Activated CD4-positive, alpha-beta T cell treated with anti-CD3 and anti-CD28 coated beads, Interleukin-2, Interleukin-4, amounts not matched to agents 100 ng/mL and 50 ng/mL, durations not matched to agents 16 hours and 8 hours (primary cell): ENCODE data around the gene RASSF7.
"Not testable (repeated sequence)": the region's sequence is repeated elsewhere in the genome, so short reads cannot be mapped to it uniquely, and the experiment has no call there.

Experiments
- DNase-seq: peaks from one replicate; pipeline ENCODE4 v3.0.0-alpha.2; 2020; ENCODE audit warnings: low spot score

The RASSF7 gene, protein sequence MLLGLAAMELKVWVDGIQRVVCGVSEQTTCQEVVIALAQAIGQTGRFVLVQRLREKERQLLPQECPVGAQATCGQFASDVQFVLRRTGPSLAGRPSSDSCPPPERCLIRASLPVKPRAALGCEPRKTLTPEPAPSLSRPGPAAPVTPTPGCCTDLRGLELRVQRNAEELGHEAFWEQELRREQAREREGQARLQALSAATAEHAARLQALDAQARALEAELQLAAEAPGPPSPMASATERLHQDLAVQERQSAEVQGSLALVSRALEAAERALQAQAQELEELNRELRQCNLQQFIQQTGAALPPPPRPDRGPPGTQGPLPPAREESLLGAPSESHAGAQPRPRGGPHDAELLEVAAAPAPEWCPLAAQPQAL

DNA sequence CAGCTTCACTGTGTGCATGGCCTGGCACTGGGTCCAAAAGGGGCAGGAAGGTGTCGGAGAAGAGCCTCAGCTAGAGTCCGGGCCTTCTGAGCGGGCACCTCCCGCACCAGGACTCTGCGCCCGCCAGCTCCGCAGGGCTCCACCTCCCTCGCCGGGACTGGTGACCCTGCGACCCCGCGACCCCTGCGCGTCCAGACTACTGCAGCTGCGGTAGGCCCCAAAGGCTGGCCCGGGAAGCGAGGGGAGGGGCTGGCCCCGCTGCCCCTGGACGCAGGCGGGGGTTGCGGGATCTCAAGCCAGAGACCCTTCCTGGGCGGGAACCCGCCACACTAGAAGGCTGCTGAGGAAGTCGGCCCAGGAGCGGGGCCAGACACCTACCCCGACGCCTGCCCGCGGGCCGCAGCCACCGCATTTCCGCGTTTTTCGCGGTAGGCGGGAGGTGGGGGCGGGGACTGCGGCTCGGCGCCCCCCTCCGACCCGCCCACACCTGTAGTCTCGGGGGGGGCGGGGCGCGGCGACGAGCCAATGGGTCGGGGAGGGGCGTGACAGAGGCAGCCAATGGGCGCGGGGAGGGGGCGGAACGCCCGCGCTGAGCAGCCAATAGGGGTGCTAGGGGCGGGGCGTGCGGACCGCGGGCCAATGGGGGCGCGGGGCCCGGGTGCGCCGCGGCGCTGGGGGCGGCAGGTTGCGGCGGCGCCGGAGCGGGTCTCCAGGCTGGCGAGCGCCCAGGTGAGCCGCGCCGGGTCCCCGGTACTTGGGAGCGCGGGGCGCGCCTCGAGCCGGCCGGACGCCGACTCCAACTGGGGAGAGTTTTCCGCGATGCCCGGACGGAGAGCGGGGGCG, at the start of gene RASSF7, which contains the start of gene LMNTD2:
RASSF7 (plus strand) TSS at position 666 of the 843 bp plus-strand sequence. CDS start 799 bp downstream, outside the sequence.
LMNTD2 (minus strand) TSS at position 434 of the 843 bp plus-strand sequence; CDS start at position 412, 22 bp downstream.
- peak; percentile 95 for DNase-seq

DNA sequence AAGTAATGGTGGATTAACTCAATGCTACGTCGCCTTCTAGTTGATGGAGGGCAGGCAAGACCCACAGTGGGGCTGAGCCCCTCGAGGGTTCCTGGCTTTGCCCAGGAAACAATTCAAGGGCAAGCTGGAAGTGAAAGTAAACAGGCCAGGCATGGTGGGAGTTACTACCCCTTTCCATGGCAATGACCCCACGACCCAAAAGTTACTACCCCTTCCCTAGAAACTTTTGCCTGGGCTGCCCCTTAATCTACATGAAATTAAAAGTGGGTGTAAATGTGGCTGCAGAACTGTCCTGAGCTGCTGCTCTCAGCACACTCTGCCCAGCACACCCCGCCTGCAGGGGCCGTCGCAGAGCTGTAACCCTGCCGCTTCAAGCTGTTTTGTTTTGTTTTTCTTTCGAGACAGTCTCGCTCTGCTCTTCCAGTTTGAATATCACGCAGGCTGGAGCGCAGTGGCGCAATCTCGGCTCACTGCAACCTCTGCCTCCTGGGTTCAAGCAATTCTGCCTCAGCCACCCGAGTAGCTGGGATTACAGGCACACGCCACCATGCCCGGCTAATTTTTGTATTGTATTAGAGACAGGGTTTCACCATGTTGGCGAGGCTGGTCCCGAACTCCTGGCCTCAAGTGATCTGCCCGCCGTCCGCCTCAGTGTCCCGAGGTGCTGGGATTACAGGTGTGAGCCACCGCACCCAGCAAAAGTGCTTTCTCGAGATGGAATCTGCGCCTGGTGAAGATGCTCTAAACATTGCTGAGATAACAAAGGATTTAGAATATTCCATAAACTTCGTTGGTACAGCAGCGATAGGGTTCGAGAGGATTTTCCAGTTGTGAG, 47.8 kb upstream of the RASSF7 start:
- DNase-seq, result no peak

DNA sequence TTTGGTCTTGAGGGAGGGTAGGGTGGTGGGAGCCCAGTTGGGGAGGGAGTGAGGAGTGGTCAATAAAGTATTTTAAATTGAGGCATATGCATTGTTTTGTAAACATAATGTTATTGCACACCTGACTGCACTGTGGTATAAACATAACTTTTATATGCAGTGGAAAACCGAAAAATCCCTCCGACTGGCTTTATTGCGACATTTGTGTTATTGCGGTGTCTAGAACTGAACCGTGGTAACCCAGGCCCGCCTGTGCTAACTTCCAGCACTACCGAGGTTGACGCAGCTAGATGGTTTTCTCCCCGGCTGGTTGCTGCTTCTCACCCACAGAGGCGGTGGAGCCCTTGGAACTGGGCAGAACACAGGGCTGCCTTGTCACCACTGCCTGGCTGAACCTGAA, 46.2 kb upstream of the RASSF7 start:
- no peak for DNase-seq

DNA sequence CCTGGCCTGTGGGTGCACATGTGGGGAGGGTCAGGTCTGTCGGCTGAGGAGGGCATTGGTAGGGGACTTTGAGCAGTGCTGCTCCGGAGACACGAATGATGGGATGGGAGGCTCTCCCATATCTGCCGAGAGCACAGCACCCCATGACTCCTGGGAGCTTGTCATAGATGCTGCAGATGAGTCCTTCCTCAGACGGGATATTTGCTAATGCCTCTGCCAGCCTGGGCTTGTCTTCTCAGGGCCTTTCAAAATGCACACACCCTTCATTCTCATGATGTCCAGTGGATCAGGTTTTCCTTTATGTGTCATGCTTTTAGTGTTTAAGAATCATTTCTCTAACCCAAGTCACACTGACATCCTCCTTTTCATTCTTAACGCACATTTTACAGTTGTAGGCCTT, 45.6 kb upstream of the RASSF7 start:
- no peak for DNase-seq

DNA sequence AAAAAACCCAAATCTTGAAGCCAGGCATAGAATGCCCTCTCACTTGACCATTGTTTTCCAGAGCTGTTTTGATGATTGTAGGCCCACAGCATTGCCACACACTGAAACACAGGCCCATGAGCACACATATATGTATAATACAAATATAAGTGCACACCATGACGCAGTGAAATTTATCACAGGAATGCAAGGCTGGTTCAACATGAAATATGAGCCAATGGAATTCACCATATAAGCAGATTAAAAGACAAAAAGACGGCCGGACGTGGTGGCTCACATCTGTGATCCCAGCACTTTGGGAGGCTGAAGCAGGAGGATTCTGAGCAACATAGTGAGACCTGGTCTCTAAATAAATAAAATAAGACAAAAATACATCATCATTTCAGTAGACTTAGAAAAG, 44.4 kb upstream of the RASSF7 start:
- no peak for DNase-seq

DNA sequence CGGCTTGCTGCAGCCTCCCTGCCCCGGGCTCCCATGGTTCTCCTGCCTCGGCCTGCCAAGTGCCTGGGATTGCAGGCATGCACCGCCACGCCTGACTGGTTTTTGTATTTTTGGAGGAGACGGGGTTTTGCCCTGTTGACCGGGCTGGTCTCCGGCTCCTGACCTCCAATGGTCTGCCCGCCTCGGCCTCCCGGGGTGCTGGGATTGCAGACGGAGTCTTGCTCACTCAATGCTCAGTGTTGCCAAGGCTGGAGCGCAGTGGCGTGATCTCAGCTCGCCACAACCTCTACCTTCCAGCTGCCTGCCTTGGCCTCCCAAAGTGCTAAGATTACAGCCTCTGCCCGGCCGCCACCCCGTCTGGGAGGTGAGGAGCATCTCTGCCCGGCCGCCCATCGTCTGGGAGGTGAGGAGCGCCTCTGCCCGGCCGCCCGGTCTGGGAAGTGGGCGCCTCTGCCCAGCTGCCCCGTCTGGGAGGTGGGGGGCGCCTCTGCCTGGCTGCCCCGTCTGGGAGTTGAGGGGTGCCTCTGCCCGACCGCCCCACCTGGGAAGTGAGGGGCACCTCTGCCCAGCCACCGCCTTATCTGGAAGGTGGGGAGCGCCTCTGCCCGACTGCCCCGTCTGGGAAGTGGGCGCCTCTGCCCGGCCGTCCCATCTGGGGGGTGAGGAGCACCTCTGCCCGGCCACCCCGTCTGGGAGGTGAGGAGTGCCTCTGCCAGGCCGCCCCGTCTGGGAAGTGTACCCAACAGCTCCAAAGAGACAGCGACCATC, 43.7 kb upstream of the RASSF7 start:
- DNase-seq, result not testable (repeated sequence)

DNA sequence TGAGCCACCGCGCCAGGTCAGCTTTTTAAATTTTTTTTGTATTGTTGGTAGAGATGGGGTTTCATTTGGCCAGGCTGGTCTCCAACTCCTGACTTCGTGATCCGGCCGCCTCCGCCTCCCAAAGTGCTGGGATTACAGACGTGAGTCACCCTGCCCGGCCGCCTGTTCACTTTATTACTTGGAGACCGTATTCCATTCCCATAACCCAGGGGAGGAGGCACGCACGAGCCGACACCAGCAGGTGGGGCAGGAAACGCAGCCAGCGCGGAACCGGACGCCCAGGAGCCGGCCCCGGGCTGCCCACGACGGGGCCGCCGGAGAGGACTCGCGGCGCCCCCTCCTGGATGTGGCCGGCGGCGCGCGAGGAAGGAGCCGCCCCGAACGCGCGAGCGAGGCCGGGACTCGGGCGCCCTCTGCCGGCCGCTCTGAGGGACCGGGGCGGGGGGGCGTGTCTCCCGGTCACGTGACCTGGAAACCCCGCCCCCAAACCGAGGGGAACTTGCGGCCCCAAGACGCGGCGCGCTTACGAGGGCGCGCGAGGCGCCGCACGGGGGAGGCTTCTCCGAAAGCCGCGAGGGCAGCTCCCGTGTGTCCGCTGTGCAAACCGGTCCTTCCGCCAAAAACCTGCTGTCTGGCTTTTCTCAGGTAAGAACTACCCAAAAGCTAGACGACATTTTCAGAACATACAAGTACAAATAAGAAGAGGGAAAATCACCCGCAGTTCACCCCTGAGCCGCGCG, 42.1 kb upstream of the RASSF7 start:
- DNase-seq, result peak; percentile 89

- DNase-seq, result no peak
Measured at GRCh38 chr11:520428-521176, 40.2 kb upstream of the RASSF7 start.

DNA sequence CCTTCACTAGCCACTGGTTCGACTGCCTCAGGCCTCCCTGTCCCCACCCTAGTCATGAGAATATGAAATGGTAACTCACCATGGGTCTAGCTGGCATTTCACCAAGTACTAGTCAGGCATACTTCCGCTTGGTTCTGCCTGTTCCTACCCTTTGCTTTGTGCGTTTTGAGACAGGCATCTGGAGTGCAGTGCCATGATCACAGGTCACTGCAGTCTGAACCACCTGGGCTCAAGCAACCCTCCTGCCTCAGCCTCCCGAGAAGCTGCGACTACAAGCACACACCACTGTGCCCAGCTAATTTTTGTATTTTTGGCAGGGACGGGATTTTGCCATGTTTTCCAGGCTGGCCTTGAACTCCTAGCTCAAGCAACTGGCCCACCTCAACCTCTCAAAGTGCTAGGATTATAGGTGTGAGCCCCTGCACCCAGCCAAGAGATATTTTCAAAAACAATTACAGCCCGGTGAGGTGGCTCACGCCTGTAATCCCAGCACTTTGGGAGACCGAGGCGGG, 39.5 kb upstream of the RASSF7 start:
- no peak for DNase-seq

GRCh38 chr11:526192-526591, 34.6 kb upstream of the RASSF7 start:
- DNase-seq, result no peak

DNA sequence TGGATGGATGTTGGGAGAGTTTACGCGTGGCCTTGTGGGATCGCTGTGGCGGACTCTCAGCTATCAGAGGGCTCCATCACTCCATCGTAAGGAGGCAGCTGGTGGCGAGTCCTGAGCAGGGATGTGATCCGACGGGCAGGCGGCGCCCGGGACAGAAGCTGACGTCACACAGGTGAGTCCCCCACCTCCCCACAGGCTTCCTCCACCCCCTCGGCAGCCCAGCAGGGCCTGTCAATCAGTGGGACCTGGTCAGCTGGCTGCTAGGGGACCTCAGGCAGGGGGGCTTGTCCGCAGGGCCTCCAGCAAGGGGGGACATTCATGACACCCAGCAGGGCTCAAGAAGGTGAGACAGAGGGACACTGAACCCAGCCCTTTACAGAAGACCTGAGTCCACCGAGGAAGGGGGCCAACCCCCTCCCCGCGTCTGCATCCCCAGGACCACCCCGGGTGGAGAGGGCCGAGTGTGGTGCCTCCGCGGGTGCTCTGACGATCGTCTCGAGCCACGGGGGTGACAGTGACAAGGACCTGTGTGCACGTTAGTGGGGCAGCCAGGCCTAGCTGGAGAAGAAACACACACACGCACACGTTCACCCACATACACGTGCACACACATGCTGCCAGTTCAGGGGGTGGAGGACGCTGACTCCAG, 32.5 kb upstream of the RASSF7 start:
- no peak for DNase-seq

- DNase-seq, result no peak
Measured at GRCh38 chr11:528815-529727, 31.7 kb upstream of the RASSF7 start.

DNA sequence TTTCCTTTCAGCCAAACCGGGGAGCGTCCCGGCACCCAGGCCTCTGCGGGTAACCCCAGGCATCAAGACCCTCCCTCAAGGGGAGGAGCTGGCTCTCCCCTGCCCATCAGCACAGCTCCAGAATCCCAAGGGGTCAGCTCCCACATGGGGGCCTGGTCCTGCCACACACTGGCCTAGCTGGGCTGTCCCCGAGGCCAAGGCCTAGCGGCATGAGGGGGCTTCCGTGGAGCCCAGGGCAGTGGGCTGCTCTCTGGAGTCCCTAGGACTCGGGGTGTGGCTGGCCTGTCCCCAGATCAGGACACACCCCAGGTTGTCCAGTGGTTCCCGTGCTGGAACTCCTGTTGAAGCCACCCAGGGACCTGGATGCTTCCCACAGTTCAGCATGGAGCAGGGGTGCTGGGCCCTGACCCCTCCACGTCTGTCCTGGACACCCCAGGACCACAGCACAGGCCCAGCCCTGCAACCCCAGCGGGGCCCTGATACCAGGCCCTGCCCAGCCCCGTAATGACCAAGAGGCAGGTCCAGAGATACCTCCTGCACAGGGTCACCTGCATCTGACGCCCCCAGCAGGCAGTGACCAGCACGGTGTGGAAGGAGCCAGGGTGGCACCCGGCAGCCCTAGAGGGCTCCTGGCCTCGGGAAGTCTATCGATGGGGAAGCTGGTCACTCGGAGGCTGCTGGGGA, 30.9 kb upstream of the RASSF7 start:
- no peak for DNase-seq

DNA sequence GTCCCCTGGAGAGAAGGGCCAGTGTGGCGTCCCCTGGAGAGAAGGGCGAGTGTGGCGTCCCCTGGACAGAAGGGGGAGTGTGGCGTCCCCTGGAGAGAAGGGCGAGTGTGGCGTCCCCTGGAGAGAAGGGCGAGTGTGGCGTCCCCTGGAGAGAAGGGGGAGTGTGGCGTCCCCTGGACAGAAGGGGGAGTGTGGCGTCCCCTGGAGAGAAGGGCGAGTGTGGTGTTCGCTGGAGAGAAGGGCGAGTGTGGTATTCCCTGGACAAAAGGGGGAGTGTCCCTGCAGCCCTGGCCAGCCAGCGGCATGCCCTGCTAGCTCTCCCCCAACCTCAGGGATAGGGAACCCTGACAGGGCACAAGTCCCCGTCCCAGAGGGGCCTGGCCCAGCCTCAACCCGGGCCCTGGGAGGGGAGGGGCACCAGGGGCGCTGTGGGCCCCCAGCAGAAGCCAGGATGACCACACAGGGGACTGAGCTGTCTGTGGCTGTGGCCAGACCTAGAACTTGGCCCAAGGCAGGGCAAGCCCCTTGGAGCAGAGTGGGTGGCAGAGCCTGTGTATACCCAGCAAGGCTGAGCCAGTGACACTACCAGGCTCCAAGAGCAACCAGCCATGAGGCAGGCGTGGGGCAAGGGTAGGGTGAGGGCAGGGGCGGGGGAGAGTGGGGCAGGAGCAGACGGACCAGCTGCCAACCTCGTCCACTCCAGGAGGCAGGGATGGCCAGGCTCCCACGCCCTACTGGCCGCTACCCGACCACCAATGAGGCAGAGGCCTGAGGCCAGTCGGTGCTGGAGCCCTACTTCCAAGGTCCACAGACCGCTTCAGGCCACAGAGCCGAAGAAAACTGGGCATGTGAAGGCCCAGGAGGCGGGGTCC, 29.6 kb upstream of the RASSF7 start:
- DNase-seq, result no peak

DNA sequence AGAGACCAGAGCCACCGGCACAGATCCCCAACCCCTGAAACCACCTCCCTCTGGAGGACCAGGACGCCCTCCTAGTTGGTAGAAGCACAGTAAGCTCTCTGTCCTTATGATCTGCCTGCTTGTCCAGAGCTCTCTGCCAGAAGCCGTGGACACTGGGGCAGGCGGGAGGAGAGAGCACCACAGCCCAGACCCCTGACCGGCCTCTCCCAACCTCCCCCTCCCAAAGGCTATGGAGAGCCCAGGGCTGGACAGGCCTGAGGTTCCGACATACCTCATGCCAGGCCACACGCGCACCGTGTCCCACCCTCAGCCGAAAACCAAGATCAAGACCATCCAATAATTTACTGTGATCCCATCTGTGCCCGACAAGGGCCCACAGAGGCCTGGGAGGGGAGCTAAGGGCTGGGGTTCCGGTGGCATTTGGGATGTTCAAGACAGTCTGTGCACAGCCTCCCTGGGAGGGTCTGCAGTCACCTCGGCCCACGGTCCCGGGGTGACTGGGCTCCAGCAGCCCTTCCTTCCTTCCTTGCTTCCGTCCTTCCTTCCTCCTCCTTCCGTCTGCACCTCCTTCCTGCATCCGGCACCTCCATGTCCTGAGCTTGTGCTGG, 28.7 kb upstream of the RASSF7 start:
- DNase-seq, result no peak

- DNase-seq, result no peak
Measured at GRCh38 chr11:532527-532985, 28.2 kb upstream of the RASSF7 start.
